PC-9 (cell line): ENCODE data around the gene GMDS.

Experiments used
- CTCF ChIP-seq: fragments of 200-600 bp; sonication (generic); conservative IDR thresholded peaks from 2 replicates; pipeline ENCODE4 v1.6.1; 2017; ENCODE audit warnings: mixed run types, antibody characterized with exemption, mild to moderate bottlenecking, moderate library complexity
- EZH2 ChIP-seq: fragments of 200-600 bp; sonication (generic); IDR thresholded peaks from 2 replicates; pipeline ENCODE4 v1.8.0; 2017; ENCODE audit warnings: antibody characterized with exemption, low read depth

DNA sequence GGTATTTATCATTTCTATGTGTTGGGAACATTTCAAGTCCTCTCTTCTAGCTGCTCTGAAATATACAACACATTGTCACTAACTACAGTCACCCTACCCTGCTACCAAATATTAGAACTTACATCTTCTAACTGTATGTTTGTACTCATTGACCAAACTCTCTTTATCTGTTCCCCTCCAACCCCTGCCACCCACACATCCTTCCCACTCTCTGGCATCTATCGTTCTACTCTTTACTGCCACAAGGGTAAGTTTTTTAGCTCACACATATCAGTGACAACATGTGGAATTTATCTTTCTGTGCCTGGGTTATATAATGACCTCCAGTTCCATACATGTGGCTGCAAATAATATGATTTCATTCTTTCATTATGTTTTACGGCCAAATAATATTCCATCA, 171.9 kb downstream of the GMDS start:
- TF ChIP-seq CTCF (no peak), EZH2 (no peak)
